ENCODE results near the gene PRKACA. TPM values are rescaled to one million over a fixed set of nuclear protein-coding genes. Genes with fewer than 3 reads are reported as not detected.

The PRKACA gene
- 10 to 100 TPM; 45.9 to 53.7 (median 49.2) TPM for total RNA-seq

GRCh38 chr19:14117668-14118164 is at the start of gene PRKACA:
Gene PRKACA (minus strand): TSS chr19:14117762. CDS start chr19:14117547, 215 bp downstream.
- DNase-seq (ENCODE audit: low spot score in 2 of 2), result peak; percentile 97 to 100
- peak within 1 kb of the TSS; percentile 95 for H3K4me3 ChIP-seq (ENCODE audit: low read depth, poor library complexity, severe bottlenecking)
- intact Hi-C loops (cut with DNase I; ENCODE audit: low total_unique reads), result no loop called here
- WGBS, 2 donors, result 0 to 1% methylated on average over 17 to 19 of the region's 67 CpGs
- TF ChIP-seq POLR2A (IDR thresholded peaks at IDR 0.05), result no peak
- TF ChIP-seq CTCF (IDR thresholded peaks at IDR 0.05), result peak in 1 of 3 donors; percentile 40

- intact Hi-C loops (cut with DNase I; ENCODE audit: low total_unique reads), result no loop called here
- no peak for DNase-seq (ENCODE audit: low spot score in 2 of 2)
- 73 to 75% methylated on average over 12 of the region's 12 CpGs for WGBS, 2 donors
Measured at GRCh38 chr19:14166999-14167575, 49.5 kb upstream of the PRKACA start.

GRCh38 chr19:14165990-14166830 is 48.6 kb upstream of the PRKACA start:
- no peak for DNase-seq (ENCODE audit: low spot score in 2 of 2)
- intact Hi-C loops (cut with DNase I; ENCODE audit: low total_unique reads), result no loop called here
- 74 to 77% methylated on average over 20 of the region's 20 CpGs for WGBS, 2 donors
- H3K4me3 ChIP-seq (ENCODE audit: low read depth, poor library complexity, severe bottlenecking), result no peak overlapping the region
- no peak for TF ChIP-seq POLR2A (IDR thresholded peaks at IDR 0.05)
- no peak for TF ChIP-seq CTCF (IDR thresholded peaks at IDR 0.05)

More at GRCh38 chr19:14166999-14167575, 49.5 kb upstream of the PRKACA start:
- H3K4me3 ChIP-seq (ENCODE audit: low read depth, poor library complexity, severe bottlenecking), result no peak overlapping the region
- TF ChIP-seq CTCF (IDR thresholded peaks at IDR 0.05) (no peak), POLR2A (IDR thresholded peaks at IDR 0.05) (no peak)

- no peak for DNase-seq (ENCODE audit: low spot score in 2 of 2)
- no peak overlapping the region for H3K4me3 ChIP-seq (ENCODE audit: low read depth, poor library complexity, severe bottlenecking)
- intact Hi-C loops (cut with DNase I; ENCODE audit: low total_unique reads), result no loop called here
- WGBS, 2 donors, result 77 to 79% methylated on average over 14 to 15 of the region's 16 CpGs
- no peak for TF ChIP-seq POLR2A (IDR thresholded peaks at IDR 0.05)
- TF ChIP-seq CTCF (IDR thresholded peaks at IDR 0.05), result no peak
Measured at GRCh38 chr19:14164724-14165493, 47.3 kb upstream of the PRKACA start.

GRCh38 chr19:14164082-14164481 is 46.5 kb upstream of the PRKACA start:
- intact Hi-C loops (cut with DNase I; ENCODE audit: low total_unique reads), result no loop called here
- TF ChIP-seq CTCF (IDR thresholded peaks at IDR 0.05) (no peak), POLR2A (IDR thresholded peaks at IDR 0.05) (no peak)
- no peak for DNase-seq (ENCODE audit: low spot score in 2 of 2)
- H3K4me3 ChIP-seq (ENCODE audit: low read depth, poor library complexity, severe bottlenecking), result no peak overlapping the region
- 71 to 78% methylated on average over 11 of the region's 11 CpGs for WGBS, 2 donors
